DMS153 treated with DMSO at 0.1 percent for 48 hours (cell line): ENCODE measurements around the gene ANKRD18B.
"Not testable (repeated sequence)": the region's sequence is repeated elsewhere in the genome, so short reads cannot be mapped to it uniquely, and the experiment has no call there.

ENCODE experiments used
- DNase-seq: peaks from one replicate; lab custom pipeline; 2025; ENCODE audit not compliant: unreplicated experiment; lab: John Stamatoyannopoulos, UW

Gene ANKRD18B

GRCh38 chr9:33533958-33534357 lies 9.9 kb downstream of the ANKRD18B start:
- not testable (repeated sequence) for DNase-seq

DNA sequence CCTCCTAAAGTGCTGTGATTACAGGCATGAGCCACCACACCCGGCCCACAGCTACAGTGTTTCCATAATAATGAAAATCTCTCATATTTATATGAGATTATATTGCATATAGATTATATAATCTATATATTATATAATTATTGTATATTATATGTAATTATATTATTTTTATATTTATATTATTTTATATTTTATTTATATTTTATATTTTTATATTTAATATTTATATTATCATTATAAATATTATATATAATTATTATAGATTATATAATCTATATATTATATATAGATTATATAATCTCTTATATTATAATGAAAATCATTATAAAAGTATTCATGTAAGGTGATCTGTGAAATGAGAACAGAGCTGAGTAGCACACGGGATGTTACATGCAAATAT lies 11.5 kb downstream of the ANKRD18B start:
- no peak for DNase-seq

DNA sequence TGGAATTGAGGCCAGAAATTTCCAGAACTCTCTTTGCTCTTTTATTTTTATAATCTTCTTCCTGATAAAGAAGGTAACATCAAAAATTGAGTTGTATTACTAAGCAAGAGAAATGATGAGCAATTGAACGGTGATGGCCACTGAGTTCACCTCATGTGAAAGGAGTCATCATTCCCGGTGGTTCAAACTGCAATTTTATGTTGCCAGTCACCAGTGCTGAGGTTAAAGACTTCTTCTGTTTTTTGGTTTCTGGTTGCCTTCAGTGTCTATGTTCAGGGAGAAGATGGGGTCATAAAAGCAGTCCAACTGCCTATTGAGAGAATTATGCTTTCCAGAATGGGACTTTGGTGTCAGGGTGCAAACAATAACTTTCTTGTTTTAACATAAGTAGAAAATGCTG lies 19.4 kb downstream of the ANKRD18B start:
- not testable (repeated sequence) for DNase-seq

GRCh38 chr9:33545715-33546114 lies 21.7 kb downstream of the ANKRD18B start:
- not testable (repeated sequence) for DNase-seq

DNA sequence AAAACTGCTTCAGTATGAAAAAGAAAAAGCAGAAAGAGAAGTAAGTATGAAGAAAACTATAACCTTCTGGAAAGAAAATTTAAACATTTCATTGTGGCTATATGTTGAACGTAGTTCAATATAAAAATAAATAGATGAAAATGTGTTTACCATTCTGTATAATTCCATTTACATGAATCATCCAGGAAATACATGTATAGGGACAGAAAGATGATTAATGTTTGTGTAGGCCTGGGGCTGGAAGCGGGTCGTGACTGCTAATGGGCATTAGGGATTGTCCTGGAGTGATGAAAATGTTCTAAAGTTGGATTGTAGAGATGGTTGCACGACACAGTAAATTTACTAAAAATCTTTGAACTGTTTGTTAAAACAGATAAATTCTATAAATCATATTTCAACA lies 24.8 kb downstream of the ANKRD18B start:
- DNase-seq, result not testable (repeated sequence)

GRCh38 chr9:33549418-33549817 lies 25.4 kb downstream of the ANKRD18B start:
- not testable (repeated sequence) for DNase-seq

DNA sequence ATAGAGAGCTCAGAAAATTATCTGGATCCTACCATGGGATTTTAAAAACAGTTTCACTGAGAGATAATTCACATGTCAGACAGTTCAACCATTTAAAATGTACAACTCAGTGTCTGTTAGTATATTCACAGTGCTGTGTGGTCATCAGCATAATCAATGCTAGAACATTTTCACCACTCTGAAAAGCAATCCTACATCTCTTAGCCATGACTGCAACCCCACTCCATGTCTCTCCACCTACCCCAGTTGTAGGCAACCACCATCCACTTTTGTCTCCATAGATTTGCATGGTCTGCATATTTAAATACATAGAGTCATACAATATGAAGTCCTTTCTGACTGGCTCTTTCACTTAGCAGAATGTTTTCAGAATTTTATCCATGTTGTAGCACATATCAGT lies 27.1 kb downstream of the ANKRD18B start:
- not testable (repeated sequence) for DNase-seq

- DNase-seq, result not testable (repeated sequence)
These were observed 28.3 kb downstream of the ANKRD18B start for GRCh38 chr9:33552315-33552725.

DNA sequence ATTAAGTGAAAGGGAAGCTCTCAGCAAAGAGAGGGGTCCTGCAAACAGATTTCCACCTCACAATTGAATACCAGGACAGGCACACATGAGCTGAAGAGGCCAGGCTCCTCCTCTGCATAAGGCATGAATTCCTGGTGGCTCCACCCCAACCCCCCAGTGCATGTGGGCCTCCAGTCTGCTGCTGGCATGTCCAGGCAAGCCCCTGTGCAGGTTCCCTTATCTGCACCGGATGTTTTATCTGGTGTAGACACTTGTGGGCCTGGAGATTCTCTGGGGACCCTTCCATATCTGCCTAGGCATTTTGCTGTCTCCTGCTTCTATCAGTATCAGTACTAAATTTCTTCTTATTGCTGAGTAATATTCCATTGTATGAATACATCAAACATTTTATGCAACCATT lies 36.2 kb downstream of the ANKRD18B start:
- peak; percentile 3 for DNase-seq

GRCh38 chr9:33562196-33562595 lies 38.1 kb downstream of the ANKRD18B start:
- not testable (repeated sequence) for DNase-seq

GRCh38 chr9:33567776-33568175 lies 43.7 kb downstream of the ANKRD18B start:
- DNase-seq, result not testable (repeated sequence)

DNA sequence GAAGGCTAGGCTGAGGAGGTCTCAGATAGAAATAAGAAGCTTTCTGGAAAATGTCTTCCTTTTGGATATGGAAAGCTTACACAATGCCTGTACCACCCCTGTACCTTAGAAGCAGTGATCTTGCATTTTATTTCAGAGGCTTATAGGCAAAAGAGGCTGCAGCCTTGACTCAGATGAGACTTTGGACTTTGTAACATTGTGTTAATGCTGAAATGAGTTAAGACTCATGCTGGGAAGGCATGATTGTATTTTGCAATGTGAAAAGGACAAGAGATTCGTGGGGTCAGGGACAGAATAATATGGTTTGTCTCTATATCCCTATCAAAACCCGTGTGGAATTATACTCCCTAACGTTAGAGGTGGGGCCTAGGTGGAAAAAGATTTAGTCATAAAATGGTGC lies 53.7 kb downstream of the ANKRD18B start:
- not testable (repeated sequence) for DNase-seq

GRCh38 chr9:33579996-33580395 lies 55.9 kb downstream of the ANKRD18B start:
- DNase-seq, result not testable (repeated sequence)

GRCh38 chr9:33582686-33583085 lies 58.6 kb downstream of the ANKRD18B start:
- DNase-seq, result not testable (repeated sequence)

DNA sequence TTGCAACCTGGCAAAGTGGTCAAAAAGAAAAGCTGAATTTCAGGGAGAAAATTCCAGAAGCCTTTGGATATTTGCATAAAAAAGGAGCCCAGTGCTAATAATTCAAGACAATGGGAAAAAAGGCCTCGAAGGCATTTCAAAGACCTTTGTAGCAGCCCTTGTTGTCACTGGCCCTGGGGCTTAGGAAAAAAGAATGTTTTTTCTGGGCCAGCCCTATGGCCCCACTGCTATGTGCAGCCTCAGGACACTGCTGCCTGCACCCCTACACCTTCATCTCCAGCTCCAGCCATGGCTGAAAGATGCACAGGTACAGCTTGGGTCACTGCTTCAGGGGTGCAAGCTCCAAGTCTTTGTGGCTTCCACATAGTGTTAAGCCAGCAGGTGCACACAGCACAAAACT lies 62.1 kb downstream of the ANKRD18B start:
- DNase-seq, result not testable (repeated sequence)

DNA sequence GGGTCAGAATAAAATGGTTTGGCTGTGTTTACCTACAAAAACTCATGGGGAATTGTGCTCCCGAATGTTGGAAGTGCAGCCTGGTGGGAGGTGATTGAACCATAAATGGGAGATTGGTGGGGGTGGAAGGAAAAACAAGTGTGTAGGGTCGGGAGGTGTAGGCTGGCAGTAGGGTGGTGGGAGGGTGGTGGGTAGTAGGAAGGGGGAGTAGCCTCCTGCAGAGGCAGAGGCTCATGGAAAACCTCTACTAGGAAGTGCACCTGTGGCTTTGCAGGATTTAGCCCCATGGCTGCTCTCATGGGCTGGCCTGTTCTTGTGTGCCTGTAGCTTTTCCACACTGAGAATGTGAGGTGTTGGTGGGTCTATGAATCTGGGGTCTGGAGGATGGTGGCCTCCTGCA lies 63.7 kb downstream of the ANKRD18B start:
- not testable (repeated sequence) for DNase-seq

DNA sequence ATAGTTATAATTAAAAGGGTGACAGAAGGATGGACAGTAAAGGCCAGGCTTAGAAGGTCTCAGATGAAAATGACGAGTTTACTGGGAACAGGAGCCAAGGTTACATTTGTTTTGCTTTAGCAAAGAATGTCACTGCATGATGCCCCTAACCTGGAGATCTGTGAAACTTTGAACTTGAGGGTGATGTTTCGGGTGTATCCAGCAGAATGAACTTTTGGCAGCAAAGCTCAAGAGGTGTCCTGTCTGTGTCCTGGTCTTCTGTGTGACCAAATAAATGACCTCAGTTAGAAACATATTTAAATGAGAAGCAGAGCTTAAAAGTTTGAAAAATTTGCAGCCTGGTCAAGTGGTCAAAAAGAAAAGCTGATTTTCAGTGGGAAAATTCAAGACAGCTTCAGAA lies 64.8 kb downstream of the ANKRD18B start:
- not testable (repeated sequence) for DNase-seq

GRCh38 chr9:33590857-33591256 lies 66.8 kb downstream of the ANKRD18B start:
- DNase-seq, result not testable (repeated sequence)

DNA sequence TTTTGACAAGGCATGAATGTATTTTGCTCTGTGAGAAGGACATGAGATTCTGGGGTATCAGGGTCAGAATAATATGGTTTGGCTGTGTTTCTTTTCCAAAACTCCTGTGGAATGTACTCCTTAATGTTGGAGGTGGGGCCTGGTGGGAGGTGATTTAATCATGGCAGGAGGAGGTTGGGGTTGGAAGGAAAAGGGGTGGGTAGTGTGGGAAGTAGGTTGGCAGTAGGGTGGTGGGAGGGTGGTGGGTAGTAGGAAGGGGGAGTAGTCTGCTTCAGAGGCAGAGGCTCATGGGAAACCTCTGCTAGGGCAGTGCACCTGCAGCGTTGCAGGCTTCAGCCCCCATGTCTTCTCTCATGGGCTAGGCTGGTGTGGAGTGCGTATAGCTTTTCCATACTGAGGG lies 72.9 kb downstream of the ANKRD18B start:
- not testable (repeated sequence) for DNase-seq

DNA sequence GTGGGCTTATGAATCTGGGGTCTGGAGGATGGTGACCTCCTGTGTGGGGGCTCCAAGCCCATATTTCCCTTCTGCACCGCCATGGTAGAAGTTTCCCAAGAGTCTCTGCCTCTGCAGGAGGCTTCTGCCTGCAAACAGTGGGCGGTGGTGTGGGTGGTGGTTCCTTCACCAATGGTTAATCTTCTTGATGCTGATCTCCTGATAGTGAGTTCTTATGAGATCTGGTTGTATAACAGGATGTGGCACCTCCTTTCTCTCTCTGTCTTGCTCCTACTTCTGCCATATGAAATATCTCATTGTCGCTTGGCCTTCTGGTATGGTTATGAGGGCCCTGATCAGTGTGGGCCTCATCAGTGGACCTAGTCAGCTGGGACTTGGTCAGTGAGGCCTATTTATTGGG lies 73.3 kb downstream of the ANKRD18B start:
- not testable (repeated sequence) for DNase-seq

DNA sequence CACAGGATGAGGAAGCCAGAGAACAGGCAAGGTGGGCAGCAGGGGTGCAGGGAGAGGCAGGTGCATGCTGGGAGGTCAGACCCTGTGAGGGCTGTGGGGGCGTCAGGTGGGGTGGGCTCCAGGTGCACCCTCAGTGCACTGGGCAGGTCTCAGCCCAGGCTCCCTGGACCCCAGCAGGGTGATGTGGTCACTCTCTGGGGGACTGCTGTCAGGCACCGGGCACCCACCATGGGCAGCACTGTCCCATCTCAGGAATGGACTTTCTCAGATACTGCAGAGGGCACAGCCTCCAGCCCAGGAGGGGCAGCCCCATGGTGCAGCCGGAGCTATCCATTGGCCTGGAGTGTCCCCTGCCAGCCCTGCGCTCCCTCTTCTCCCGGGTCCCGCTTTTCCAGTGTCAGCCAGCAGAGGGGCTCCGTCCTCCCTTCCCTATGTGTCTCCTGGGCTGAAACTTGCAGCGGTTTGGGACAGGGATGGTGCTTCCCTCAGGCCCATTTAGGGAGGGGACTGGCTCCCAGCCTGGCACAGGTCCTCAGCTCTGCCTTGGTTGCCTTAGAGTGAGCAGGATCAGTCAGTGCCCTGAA lies 74.8 kb downstream of the ANKRD18B start:
- not testable (repeated sequence) for DNase-seq

GRCh38 chr9:33600911-33601310 lies 76.9 kb downstream of the ANKRD18B start:
- DNase-seq, result not testable (repeated sequence)

DNA sequence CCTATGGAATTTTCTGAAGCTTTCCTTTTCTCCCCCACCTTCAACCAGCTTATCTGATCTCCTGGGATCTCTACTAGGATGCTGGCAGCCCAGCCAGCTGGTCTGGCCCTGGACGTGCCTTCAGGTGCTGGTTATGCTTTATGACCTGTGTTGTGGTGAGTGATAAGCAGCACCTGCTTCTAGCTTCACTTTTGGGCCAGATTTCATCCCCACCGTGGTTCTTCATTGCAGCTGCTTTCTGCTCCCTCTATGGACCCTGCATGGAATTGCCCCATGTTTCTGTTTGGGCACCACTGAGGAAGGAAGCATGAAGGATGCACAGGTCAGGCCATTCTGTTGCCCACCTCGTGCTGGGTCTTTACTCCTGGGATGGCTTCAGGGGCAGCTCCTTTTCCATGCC lies 80.2 kb downstream of the ANKRD18B start:
- DNase-seq, result not testable (repeated sequence)
